ENCODE measurements around the gene LGR5.

- TF ChIP-seq, protein P1, sequence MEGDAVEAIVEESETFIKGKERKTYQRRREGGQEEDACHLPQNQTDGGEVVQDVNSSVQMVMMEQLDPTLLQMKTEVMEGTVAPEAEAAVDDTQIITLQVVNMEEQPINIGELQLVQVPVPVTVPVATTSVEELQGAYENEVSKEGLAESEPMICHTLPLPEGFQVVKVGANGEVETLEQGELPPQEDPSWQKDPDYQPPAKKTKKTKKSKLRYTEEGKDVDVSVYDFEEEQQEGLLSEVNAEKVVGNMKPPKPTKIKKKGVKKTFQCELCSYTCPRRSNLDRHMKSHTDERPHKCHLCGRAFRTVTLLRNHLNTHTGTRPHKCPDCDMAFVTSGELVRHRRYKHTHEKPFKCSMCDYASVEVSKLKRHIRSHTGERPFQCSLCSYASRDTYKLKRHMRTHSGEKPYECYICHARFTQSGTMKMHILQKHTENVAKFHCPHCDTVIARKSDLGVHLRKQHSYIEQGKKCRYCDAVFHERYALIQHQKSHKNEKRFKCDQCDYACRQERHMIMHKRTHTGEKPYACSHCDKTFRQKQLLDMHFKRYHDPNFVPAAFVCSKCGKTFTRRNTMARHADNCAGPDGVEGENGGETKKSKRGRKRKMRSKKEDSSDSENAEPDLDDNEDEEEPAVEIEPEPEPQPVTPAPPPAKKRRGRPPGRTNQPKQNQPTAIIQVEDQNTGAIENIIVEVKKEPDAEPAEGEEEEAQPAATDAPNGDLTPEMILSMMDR (conservative IDR thresholded peaks at IDR 0.05 in 1 of 2, IDR thresholded peaks at IDR 0.05 in 1 of 2; ENCODE audit: extremely low read depth in 1 of 2, insufficient read depth in 1 of 2, low read depth in 1 of 2, low read length in 2 of 2): no peak
- TF ChIP-seq EZH2 (IDR thresholded peaks at IDR 0.05; ENCODE audit: borderline replicate concordance, low read length): no peak
Observed at GRCh38 chr12:71592841-71593240, 153.2 kb downstream of the LGR5 start.
